AG09319 (cell line): ENCODE measurements around the gene CD101.
A peak's percentile ranks its signal among the peaks of the same experiment; 100 is the strongest.

ENCODE experiments used
- DNase-seq: peaks from one replicate; pipeline ENCODE4 v3.0.0-alpha.2; 2010; ENCODE audit warnings: low read depth; ENCODE audit errors: extremely low read depth
- CTCF ChIP-seq: IDR thresholded peaks from 2 replicates; pipeline ENCODE4 v1.5.1; 2011; ENCODE audit warnings: low read depth, mild to moderate bottlenecking, inconsistent platforms, low read length, moderate library complexity

The CD101 gene

GRCh38 chr1:117051224-117052064, 49.9 kb downstream of the CD101 start:
- DNase-seq = no peak
- TF ChIP-seq CTCF = no peak

GRCh38 chr1:117054068-117054467, 52.5 kb downstream of the CD101 start:
- no peak for TF ChIP-seq CTCF
- no peak for DNase-seq

GRCh38 chr1:117058810-117059209, 57.2 kb downstream of the CD101 start:
- no peak for TF ChIP-seq CTCF
- DNase-seq = no peak

- no peak for DNase-seq
- no peak for TF ChIP-seq CTCF
These were observed 57.7 kb downstream of the CD101 start for GRCh38 chr1:117059334-117059677.

GRCh38 chr1:117059678-117060440, 58.3 kb downstream of the CD101 start, which contains the start of gene TTF2:
Gene TTF2 (plus strand): TSS chr1:117060326. CDS start chr1:117060347, 21 bp downstream.
- TF ChIP-seq CTCF = no peak
- DNase-seq = peak; percentile 90

GRCh38 chr1:117060441-117061317, 59.1 kb downstream of the CD101 start:
- no peak for TF ChIP-seq CTCF
- DNase-seq = no peak
